Duodenal mucosa (tissue), 2 donors: ENCODE data around the gene SSBP4.

Experiments used
- H3K27ac ChIP-seq: one replicate; pipeline ENCODE4 v1.7.0; 2013; ENCODE audit warnings: low read depth, low read length
- H3K27me3 ChIP-seq, 2 donors: one replicate each; pipeline ENCODE4 v1.7.0; 2013; ENCODE audit warnings: low read length in 2 of 2, control low read depth in 1 of 2; ENCODE audit not compliant: insufficient read depth in 2 of 2, control insufficient read depth in 1 of 2
- H3K36me3 ChIP-seq, 2 donors: one replicate each; pipeline ENCODE4 v1.7.0; 2013; ENCODE audit warnings: low read length in 2 of 2, control low read depth in 1 of 2; ENCODE audit not compliant: insufficient read depth in 2 of 2, control insufficient read depth in 1 of 2
- H3K4me1 ChIP-seq, 2 donors: one replicate each; pipeline ENCODE4 v1.7.0; 2013; ENCODE audit warnings: low read length in 2 of 2, control low read depth in 1 of 2; ENCODE audit not compliant: insufficient read depth in 2 of 2, control insufficient read depth in 1 of 2
- H3K4me3 ChIP-seq, 2 donors: one replicate each; pipeline ENCODE4 v1.7.0; 2013; ENCODE audit warnings: low read length in 2 of 2, low read depth in 1 of 2
- H3K9ac ChIP-seq, 2 donors: one replicate each; pipeline ENCODE4 v1.7.0; 2013; ENCODE audit warnings: low read length in 2 of 2, low read depth in 1 of 2
- H3K9me3 ChIP-seq, 2 donors: one replicate each; pipeline ENCODE4 v1.7.0; 2013; ENCODE audit warnings: low read length in 2 of 2, control low read depth in 1 of 2; ENCODE audit not compliant: control insufficient read depth in 1 of 2

Gene SSBP4

DNA sequence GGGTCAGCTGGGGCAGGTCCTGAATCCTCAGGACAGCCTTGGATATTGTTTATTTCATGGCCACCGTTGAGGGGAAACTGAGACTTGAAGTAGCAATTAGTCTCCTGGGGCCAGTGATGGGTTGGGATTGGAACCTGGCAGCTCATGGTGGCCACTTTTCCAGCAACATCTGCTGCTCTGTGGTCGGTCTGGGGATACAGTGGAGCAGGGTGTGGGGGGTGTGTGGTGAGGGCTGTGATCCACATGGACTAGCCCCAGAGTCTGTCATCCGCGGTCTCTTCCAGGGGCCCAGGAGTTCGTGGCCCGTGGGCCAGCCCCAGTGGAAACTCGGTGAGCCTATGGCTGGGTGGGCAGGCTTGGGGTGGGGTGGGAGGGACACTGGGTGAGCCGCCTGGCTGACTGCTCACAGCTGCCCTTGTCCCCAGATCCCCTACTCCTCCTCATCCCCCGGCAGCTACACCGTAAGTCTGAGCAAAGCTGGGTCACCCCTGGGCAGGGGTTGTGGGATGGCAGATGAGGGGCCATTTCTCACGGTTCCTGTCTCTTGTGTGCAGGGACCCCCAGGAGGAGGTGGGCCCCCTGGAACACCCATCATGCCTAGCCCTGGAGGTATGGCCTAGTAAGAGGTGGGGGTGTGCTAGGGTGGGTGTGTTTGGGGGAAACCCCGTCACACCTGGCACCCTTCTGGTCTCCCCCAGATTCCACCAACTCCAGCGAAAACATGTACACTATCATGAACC lies 13.2 kb downstream of the SSBP4 start:
- Histone ChIP-seq H3K27ac (no peak overlapping the region), H3K9me3 (no peaks in the 10 kb centered on the region), H3K4me1 (peaks cover 0 to 7% of the 10 kb centered on the region in 2 donors), H3K4me3 (peak overlapping the region in 1 of 2 donors; percentile 53), H3K27me3 (no peaks in the 10 kb centered on the region), H3K36me3 (peaks cover 0 to 4% of the 10 kb centered on the region in 2 donors), H3K9ac (no peak overlapping the region)

GRCh38 chr19:18433015-18433691 lies 14.0 kb downstream of the SSBP4 start:
- peaks cover 0 to 4% of the 10 kb centered on the region in 2 donors for H3K36me3 ChIP-seq
- no peak overlapping the region for H3K9ac ChIP-seq
- no peak overlapping the region for H3K27ac ChIP-seq
- H3K9me3 ChIP-seq: no peaks in the 10 kb centered on the region
- peak overlapping the region in 1 of 2 donors; percentile 53 for H3K4me3 ChIP-seq
- peaks cover 0 to 11% of the 10 kb centered on the region in 2 donors for H3K4me1 ChIP-seq
- H3K27me3 ChIP-seq: no peaks in the 10 kb centered on the region

DNA sequence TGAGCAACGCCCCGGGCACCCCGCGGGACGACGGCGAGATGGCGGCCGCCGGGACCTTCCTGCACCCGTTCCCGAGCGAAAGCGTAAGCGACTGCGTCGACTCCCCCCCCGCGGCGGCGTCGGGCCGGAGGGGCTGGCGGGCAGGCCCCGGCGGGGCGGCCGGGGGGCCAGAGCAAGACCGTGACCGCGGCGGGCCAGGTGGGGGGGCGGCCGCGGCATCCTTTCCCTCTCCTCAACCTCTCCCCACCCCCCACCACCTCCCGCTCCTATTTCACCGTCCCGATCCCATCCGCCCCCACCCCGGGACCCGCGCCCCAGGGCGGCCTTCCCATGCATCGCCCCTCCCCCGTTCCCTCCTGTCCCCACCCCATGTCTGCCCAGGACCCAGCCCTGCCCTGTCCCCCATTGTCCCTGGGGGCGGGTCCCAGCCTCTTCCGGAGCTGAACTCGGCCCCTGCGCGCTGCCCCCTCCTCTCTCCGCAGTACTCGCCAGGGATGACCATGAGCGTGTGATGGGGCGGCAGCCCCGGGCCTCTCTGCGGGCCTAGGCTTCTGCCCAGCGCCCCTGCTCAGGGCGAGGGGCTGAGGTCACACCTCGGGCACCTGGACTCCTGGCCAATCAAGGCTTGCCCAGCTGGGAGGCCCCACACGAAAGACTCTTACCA lies 14.7 kb downstream of the SSBP4 start:
- no peak overlapping the region for H3K9ac ChIP-seq
- no peak overlapping the region for H3K27ac ChIP-seq
- peaks cover 0 to 4% of the 10 kb centered on the region in 2 donors for H3K36me3 ChIP-seq
- no peaks in the 10 kb centered on the region for H3K27me3 ChIP-seq
- H3K4me3 ChIP-seq: no peak overlapping the region
- H3K4me1 ChIP-seq: peaks cover 0 to 12% of the 10 kb centered on the region in 2 donors
- no peaks in the 10 kb centered on the region for H3K9me3 ChIP-seq

DNA sequence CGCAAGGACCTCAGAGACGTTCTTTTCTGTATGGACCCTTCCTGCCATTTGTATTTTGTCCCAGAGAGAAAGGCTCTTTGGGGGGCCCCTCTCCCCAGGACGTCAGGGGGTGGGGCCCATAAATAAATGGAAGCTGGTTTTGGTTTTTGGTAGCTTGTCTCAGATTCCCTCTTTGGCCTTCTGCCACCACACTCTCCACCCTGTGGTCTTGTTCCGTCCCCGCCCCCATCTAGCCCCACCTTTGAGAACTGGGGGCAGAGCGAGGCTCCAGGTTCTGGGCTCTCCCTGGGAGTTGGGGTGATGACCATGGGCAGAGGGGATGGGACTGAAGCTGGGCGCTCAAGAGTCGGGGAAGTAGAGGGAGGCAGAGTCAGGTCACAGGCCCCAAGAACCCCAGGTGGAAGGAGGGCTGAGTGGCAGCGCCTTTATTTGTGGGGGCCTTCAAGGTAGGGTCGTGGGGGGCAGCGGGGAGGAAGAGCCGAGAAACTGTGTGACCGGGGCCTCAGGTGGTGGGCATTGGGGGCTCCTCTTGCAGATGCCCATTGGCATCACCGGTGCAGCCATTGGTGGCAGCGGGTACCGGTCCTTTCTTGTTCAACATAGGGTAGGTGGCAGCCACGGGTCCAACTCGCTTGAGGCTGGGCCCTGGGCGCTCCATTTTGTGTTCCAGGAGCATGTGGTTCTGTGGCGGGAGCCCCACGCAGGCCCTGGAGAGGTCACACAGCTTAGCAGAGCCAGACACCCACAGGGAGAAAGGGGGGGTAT lies 15.4 kb downstream of the SSBP4 start:
- H3K27ac ChIP-seq: no peak overlapping the region
- H3K4me3 ChIP-seq: no peak overlapping the region

DNA sequence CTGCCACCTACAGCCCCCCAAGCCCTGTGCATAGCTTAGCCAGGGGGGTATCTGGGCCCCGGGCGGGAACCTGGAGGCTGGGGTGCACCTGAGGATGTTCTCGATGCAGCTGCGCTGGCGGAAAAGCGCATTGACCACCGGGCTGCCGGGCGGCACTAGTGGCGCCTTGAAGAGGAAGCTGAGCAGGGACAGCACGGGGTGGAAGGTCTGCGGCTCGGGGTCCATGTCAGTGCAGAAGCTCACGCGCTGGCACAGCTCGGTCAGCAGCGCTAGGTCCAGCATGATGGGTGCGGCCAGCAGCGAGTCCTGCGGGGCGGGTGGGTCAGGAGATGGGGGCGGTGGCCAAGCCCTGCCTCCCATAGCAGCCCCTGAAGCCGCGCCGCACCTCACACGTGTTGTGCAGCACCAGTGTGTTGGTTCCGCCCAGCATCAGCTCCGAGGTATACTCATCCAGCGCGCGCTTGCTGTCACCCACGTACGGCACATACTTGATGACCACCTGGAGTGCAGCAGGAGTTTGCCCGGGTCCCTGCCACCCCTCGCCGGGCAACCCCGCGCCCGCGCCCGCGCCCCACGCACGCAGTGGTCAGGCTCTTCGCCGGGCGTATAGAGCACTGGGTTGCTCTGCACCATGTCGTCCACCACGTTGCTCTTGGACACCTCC lies 16.1 kb downstream of the SSBP4 start:
- Histone ChIP-seq H3K9me3 (no peaks in the 10 kb centered on the region), H3K4me1 (peaks cover 0 to 12% of the 10 kb centered on the region in 2 donors), H3K27me3 (no peaks in the 10 kb centered on the region), H3K27ac (no peak overlapping the region), H3K4me3 (no peak overlapping the region), H3K9ac (no peak overlapping the region), H3K36me3 (peaks cover 0 to 4% of the 10 kb centered on the region in 2 donors)

More for the DNA sequence above, 15.4 kb downstream of the SSBP4 start:
- Histone ChIP-seq H3K4me1 (peaks cover 0 to 12% of the 10 kb centered on the region in 2 donors), H3K9ac (no peak overlapping the region), H3K36me3 (peaks cover 0 to 4% of the 10 kb centered on the region in 2 donors), H3K27me3 (no peaks in the 10 kb centered on the region), H3K9me3 (no peaks in the 10 kb centered on the region)

DNA sequence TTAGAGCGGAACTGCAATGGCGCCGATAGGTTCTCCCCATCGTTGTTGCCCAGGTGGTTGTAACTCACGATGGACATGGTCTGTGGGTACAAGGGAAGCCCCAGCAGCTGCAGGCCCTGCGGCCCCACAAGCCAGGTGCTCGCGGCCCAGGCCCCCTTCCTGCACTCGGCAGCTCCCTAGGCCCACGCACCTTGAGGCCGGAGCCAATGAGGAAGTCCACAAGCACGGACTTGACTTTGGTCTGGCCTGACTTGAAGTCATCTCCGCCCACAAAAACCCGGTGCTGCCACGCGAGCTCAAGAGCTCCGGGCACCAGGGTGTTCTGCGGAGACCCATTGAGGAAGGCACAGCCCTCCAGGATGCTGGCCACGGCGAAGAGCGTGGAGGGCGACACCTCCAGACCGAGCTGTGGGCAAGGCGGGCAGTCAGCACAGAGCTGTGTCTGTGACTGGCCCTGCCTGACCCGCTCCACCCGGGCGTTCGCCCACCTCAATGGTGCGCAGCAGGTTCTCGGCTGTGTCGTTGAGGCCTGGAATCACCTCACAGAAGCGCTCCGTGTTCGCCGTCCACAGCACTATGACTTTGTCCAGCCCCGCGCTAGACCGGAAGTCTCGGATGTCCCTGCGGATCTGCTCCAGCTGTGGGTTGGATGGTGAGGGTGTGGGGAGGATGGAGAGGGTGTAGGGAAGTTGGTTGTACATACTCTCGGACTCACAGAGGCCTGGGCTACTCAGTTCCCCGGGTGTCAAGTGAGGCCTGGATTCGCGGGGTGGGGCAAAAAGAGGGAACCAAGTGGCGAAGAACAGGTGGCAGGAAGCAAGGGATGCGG lies 16.9 kb downstream of the SSBP4 start:
- Histone ChIP-seq H3K36me3 (peaks cover 0 to 4% of the 10 kb centered on the region in 2 donors), H3K9ac (no peak overlapping the region), H3K9me3 (no peaks in the 10 kb centered on the region), H3K4me1 (peaks cover 0 to 12% of the 10 kb centered on the region in 2 donors), H3K27ac (no peak overlapping the region), H3K27me3 (no peaks in the 10 kb centered on the region), H3K4me3 (peak overlapping the region in 1 of 2 donors; percentile 54)

DNA sequence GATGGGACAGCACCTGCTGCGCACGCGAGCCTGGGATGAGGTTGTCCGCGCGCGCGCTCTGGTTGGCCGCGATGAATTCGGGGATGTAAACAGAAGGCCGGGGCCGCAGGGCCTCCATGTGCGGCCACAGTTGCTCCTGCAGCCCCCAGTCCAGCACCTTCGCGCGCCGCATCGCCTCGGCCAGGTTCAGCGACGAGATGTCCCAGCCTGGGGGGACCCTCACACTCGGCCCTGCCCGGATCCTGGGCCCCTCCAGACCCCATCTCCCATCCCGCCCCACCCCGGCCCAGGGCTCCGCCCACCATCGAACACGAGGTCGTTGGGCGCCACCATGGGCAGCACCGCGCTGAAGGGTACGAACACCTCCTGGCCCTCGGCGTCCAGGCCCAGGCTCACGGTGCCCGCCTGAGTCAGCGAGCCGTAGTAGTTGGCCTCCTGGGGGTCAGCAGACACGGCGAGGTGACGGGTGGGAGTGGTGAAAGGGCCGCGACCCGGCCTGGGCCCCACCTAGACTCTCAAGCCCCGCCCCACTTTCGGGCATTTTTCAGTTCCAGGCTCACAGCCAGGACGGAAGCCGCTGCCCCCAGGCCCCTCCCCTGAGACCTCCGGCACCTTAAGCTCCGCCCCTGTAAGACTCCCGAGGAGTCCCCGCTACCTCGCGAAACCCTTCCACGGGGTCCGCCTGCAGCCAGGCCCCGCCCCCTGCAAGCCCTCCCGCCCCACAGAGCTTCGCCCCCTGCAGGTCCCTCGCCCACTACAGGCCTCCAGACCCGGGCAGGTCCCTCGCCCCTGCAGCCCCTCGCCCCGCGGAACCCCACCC lies 17.7 kb downstream of the SSBP4 start:
- peak overlapping the region in 1 of 2 donors; percentile 25 for H3K9ac ChIP-seq
- H3K4me1 ChIP-seq: peaks cover 0 to 13% of the 10 kb centered on the region in 2 donors
- H3K4me3 ChIP-seq: peak overlapping the region; percentile 54 to 60

DNA sequence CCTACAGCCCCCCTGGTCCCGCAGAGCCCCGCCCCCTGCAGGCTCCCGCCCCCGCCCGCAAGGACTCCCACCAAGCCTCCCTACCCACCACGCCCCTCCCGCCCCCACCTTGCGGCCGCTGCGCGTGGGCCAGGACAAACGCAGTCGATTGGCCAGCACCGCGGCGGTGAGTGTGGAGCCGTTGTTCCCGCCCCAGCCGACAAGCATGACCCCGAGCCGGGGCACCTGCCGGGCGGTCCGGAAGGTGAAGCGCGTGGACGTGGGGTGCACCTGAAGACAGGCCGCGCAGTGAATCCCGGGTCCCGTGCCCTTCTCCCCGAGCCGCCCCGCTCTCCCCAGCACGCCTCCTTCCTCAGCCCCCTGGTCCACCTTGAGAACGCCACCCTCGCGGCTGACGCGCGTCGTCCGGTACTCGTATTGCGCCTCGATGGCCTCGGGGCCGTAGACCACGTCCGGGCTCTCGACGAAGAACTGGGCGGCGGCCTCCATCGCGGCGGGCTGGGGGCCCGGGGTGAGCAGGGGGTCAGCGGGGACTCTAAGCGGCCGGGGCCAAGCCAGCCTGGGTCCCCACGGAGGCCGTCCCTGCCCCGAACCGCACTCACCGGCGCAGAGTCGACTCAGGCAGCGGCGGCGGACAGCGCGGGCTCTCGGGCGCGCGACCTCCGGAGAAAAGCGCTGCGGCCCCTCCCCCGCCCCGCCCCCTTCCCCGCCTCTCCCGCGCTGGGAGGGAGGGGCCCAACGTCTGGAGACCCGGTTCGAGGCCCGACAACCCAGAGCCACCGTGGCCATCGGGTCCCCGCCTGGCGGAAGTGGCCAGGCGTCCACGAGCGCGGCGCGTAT lies 18.5 kb downstream of the SSBP4 start, which contains the start of gene ISYNA1:
ISYNA1 (minus strand) TSS at position 643 of the 840 bp plus-strand sequence; CDS start at position 489, 154 bp downstream.
- H3K27me3 ChIP-seq: no peaks in the 10 kb centered on the region
- peaks cover 0 to 4% of the 10 kb centered on the region in 2 donors for H3K36me3 ChIP-seq
- H3K4me3 ChIP-seq: peak within 1 kb of the TSS; percentile 60 to 65
- H3K27ac ChIP-seq: peak within 1 kb of the TSS; percentile 42
- H3K9ac ChIP-seq: peak within 1 kb of the TSS; percentile 25
- H3K9me3 ChIP-seq: no peaks in the 10 kb centered on the region
- H3K4me1 ChIP-seq: peaks cover 0 to 15% of the 10 kb centered on the region in 2 donors

More for the DNA sequence above, 17.7 kb downstream of the SSBP4 start:
- H3K27ac ChIP-seq: no peak overlapping the region
- no peaks in the 10 kb centered on the region for H3K9me3 ChIP-seq
- H3K36me3 ChIP-seq: peaks cover 0 to 4% of the 10 kb centered on the region in 2 donors
- no peaks in the 10 kb centered on the region for H3K27me3 ChIP-seq
